Nephron (organoid): ENCODE measurements around the gene CLIC4.
"Not testable (repeated sequence)": the region's sequence is repeated elsewhere in the genome, so short reads cannot be mapped to it uniquely, and the experiment has no call there.

Source experiments
- H3K27ac Mint-ChIP-seq, 3 experiments: 2 replicates each; pipeline ENCODE4 v1.8.0; 2020; ENCODE audit warnings: mixed read lengths in 3 of 3, mild to moderate bottlenecking in 2 of 3, moderate library complexity in 1 of 3
- H3K27me3 Mint-ChIP-seq: 2 replicates; pipeline ENCODE4 v1.8.0; 2021; ENCODE audit warnings: low read depth, mild to moderate bottlenecking, moderate library complexity, mixed read lengths
- H3K36me3 Mint-ChIP-seq: 2 replicates; pipeline ENCODE4 v1.8.0; 2020; ENCODE audit warnings: low read depth, mixed read lengths
- H3K4me1 Mint-ChIP-seq: 2 replicates; pipeline ENCODE4 v1.8.0; 2020; ENCODE audit warnings: mixed read lengths
- H3K4me3 Mint-ChIP-seq, 3 experiments: 2 replicates each; pipeline ENCODE4 v1.8.0; 2020; ENCODE audit warnings: mild to moderate bottlenecking in 3 of 3, mixed read lengths in 3 of 3, moderate library complexity in 2 of 3
- H3K9me3 Mint-ChIP-seq: 2 replicates; pipeline ENCODE4 v1.8.0; 2020; ENCODE audit warnings: mixed read lengths
- TF ChIP-seq, protein P1 (sequence below), 3 experiments: fragments of 200-600 bp; sonication (generic); IDR thresholded peaks; one replicate each; pipeline ENCODE4 v1.5.0; 2021; ENCODE audit warnings: antibody characterized with exemption in 3 of 3; ENCODE audit not compliant: unreplicated experiment in 3 of 3

The CLIC4 gene

DNA sequence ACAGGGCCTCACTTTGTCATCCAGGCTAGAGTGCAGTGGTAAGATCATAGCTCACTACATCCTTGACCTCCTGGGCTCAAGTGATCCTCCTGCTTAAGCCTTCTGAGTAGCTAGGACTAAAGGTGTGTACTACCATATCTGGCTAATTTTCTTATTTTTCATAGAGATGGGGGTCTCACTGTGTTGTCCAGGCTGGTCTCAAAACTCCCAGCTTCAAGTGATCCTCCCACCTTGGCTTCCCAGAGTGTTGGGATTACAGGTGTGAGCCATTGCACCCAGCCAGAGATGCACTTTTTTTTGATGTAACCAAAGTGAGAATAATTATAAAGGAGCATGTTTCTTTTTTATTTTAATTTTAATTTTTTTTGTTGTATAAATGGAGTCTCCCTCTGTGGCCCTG lies 28.4 kb downstream of the CLIC4 start:
- H3K4me1 Mint-ChIP-seq = peaks cover 35% of the 10 kb centered on the region

DNA sequence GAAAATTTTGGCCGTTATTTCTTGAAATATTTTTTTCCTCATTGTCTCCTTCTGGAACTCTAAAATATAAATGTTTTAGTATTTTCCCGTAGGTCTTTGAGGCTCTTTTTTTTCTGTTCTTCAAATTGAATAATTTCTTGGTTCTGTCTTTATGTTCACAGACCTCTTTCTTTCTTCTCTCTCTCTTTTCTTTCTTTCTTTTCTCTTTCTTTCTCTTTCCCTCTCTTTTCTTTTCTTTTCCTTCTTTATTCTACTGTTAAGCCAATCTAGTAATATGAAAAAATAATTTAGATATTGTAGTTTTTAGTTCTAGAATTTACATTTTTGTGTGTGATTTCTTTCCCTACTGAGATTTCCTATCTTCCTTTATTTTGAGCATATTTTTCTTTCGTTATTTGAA lies 30.1 kb downstream of the CLIC4 start:
- H3K4me3 Mint-ChIP-seq = no peak overlapping the region
- TF ChIP-seq, protein P1, sequence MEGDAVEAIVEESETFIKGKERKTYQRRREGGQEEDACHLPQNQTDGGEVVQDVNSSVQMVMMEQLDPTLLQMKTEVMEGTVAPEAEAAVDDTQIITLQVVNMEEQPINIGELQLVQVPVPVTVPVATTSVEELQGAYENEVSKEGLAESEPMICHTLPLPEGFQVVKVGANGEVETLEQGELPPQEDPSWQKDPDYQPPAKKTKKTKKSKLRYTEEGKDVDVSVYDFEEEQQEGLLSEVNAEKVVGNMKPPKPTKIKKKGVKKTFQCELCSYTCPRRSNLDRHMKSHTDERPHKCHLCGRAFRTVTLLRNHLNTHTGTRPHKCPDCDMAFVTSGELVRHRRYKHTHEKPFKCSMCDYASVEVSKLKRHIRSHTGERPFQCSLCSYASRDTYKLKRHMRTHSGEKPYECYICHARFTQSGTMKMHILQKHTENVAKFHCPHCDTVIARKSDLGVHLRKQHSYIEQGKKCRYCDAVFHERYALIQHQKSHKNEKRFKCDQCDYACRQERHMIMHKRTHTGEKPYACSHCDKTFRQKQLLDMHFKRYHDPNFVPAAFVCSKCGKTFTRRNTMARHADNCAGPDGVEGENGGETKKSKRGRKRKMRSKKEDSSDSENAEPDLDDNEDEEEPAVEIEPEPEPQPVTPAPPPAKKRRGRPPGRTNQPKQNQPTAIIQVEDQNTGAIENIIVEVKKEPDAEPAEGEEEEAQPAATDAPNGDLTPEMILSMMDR (IDR thresholded peaks at IDR 0.05; ENCODE audit: unreplicated experiment in 3 of 3) = no peak
- no peaks in the 10 kb centered on the region for H3K27me3 Mint-ChIP-seq
- peaks cover 30% of the 10 kb centered on the region for H3K4me1 Mint-ChIP-seq
- peaks cover 13% of the 10 kb centered on the region for H3K36me3 Mint-ChIP-seq
- no peaks in the 10 kb centered on the region for H3K9me3 Mint-ChIP-seq
- H3K27ac Mint-ChIP-seq = peak overlapping the region; percentile 12 to 86 (median 74)

More for the DNA sequence above, 28.4 kb downstream of the CLIC4 start:
- Mint-ChIP-seq H3K36me3 (peaks cover 6% of the 10 kb centered on the region), H3K4me3 (no peak overlapping the region), H3K9me3 (no peaks in the 10 kb centered on the region), H3K27ac (peak overlapping the region in 1 of 3 experiments; percentile 24), H3K27me3 (no peaks in the 10 kb centered on the region)
- TF ChIP-seq, protein P1 (IDR thresholded peaks at IDR 0.05; ENCODE audit: unreplicated experiment in 3 of 3) = no peak

DNA sequence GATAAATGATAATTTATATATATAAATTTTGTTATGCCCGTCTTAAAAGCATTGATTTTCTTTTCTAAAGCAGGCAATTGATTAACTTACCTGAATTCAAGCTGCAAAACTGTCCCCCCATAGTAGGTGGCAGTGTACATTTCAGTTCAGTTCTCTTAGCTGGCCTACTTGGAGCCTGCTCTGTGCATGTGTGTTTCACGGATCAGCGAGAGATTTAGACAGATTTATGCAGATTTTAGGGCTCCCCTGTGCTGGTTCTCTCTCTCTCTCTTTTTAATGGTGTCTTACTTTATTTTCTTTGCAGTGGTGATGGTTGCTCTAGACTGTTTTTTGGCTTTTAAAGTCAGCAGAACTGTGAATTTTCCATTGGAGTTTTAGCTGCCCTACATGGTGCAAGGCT lies 30.7 kb downstream of the CLIC4 start:
- H3K4me3 Mint-ChIP-seq = no peak overlapping the region
- H3K27me3 Mint-ChIP-seq = no peaks in the 10 kb centered on the region
- peaks cover 24% of the 10 kb centered on the region for H3K4me1 Mint-ChIP-seq
- H3K27ac Mint-ChIP-seq = peak overlapping the region in 2 of 3 experiments; percentile 74 to 86
- H3K9me3 Mint-ChIP-seq = no peaks in the 10 kb centered on the region
- TF ChIP-seq, protein P1 (IDR thresholded peaks at IDR 0.05; ENCODE audit: unreplicated experiment in 3 of 3) = no peak
- peaks cover 16% of the 10 kb centered on the region for H3K36me3 Mint-ChIP-seq

DNA sequence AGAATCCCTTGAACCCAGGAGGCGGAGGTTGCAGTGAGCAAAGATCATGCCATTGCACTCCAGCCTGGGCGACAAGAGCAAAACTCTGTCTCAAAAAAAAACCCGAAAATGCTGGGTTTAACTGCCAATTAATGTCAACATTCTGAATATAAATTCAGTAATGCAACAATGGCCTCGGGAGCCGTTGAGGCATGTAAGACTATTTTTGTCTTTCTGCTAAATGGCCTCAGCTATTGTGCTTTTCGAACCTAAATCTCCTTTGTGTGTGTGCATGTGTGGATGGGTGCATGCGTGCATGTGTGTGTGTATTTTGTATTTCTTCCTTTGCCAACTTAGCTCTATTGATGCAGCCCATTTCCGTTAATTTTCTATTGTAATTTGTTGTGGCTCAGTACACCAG lies 31.6 kb downstream of the CLIC4 start:
- H3K4me3 Mint-ChIP-seq = no peak overlapping the region
- peaks cover 20% of the 10 kb centered on the region for H3K36me3 Mint-ChIP-seq
- TF ChIP-seq, protein P1 (IDR thresholded peaks at IDR 0.05; ENCODE audit: unreplicated experiment in 3 of 3) = no peak
- H3K27ac Mint-ChIP-seq = peak overlapping the region; percentile 9 to 20 (median 19)
- H3K27me3 Mint-ChIP-seq = no peaks in the 10 kb centered on the region
- H3K9me3 Mint-ChIP-seq = no peaks in the 10 kb centered on the region
- peaks cover 17% of the 10 kb centered on the region for H3K4me1 Mint-ChIP-seq

DNA sequence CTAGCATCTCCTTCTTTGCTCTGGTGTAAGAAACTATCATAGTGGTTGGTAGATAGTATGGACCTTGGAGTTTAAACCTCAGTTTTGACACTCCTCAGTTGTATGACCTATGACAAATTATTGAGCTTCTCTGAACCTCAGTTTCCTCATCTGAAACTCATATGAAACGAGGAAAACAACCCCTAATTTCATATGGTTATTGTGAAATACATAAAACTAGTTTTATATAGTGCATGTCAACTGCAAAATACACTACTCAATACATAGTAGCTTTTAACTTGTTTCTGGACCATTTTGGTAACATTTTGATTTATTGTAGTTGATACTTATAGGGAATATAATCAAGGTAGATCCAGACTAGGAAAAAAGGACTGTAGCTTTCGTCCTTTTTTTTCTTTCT lies 32.9 kb downstream of the CLIC4 start:
- peaks cover 21% of the 10 kb centered on the region for H3K36me3 Mint-ChIP-seq
- peaks cover 15% of the 10 kb centered on the region for H3K4me1 Mint-ChIP-seq
- H3K4me3 Mint-ChIP-seq = no peak overlapping the region

DNA sequence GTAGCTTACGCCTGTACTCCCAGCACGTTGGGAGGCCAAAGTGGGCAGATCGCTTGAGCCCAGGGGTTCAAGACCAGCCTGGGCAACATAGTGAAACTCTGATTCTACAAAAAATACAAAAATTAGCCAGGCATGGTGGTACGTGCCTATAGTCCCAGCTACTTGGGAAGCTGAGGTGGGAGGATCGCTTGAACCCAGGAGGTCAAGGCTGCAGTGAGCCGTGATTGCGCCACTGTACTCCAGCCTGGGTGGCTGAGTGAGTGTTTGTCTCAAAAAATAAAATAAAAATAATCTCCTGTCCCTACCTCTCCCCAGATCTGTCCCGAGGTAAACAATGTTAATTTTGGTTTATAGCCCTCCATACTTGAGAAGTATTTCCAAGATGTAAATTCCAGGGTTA lies 34.0 kb downstream of the CLIC4 start:
- Mint-ChIP-seq H3K4me1 (peaks cover 18% of the 10 kb centered on the region), H3K27ac (peak overlapping the region in 1 of 3 experiments; percentile 5), H3K36me3 (peaks cover 17% of the 10 kb centered on the region)
- not testable (repeated sequence) for H3K4me3 Mint-ChIP-seq, H3K9me3 Mint-ChIP-seq, H3K27me3 Mint-ChIP-seq

More for the DNA sequence above, 32.9 kb downstream of the CLIC4 start:
- peak overlapping the region in 2 of 3 experiments; percentile 45 to 54 for H3K27ac Mint-ChIP-seq
- no peaks in the 10 kb centered on the region for H3K9me3 Mint-ChIP-seq
- no peaks in the 10 kb centered on the region for H3K27me3 Mint-ChIP-seq
- TF ChIP-seq, protein P1 (IDR thresholded peaks at IDR 0.05; ENCODE audit: unreplicated experiment in 3 of 3) = no peak
